RWPE1 (cell line): ENCODE results near the gene RBP3.

Experiments
- CTCF ChIA-PET: fragments of 350-600 bp; sonication (Branson Sonifier 250); formaldehyde crosslinking; extraction: SDS; loops from one replicate; lab custom pipeline; 2021; lab: Yijun Ruan, JAX
- POLR2A ChIA-PET: fragments of 400-600 bp; formaldehyde crosslinking; extraction: SDS; loops from one replicate; lab custom pipeline; 2020; ENCODE audit warnings: antibody characterized with exemption; ENCODE audit not compliant: low non-redundant PET; lab: Yijun Ruan, JAX
- DNase-seq: peaks from one replicate; pipeline ENCODE4 v3.0.0; 2012; ENCODE audit warnings: low spot score
- H3K27ac ChIP-seq: fragments of 450-650 bp; 2 replicates; pipeline ENCODE4 v1.5.1; 2017
- CTCF ChIP-seq: fragments of 450-650 bp; conservative IDR thresholded peaks from 2 replicates; pipeline ENCODE4 v1.5.1; 2017; ENCODE audit warnings: low read depth, mild to moderate bottlenecking

RBP3 gene

GRCh38 chr10:47303866-47304265, 44.3 kb upstream of the RBP3 start:
- no peak for TF ChIP-seq CTCF
- ChIA-PET CTCF (interaction anchor here (1.0 kb wide), 2 partner anchors 8 to 279 kb away, joined by 4 to 9 read pairs; no protein-coding TSS in a partner anchor), POLR2A (no interaction called here)
- no peak overlapping the region for H3K27ac ChIP-seq
- no peak for DNase-seq

GRCh38 chr10:47305566-47305965, 42.6 kb upstream of the RBP3 start:
- no peak overlapping the region for H3K27ac ChIP-seq
- POLR2A ChIA-PET, result no interaction called here
- CTCF ChIA-PET, result no interaction called here
- TF ChIP-seq CTCF, result no peak
- no peak for DNase-seq

- no peak overlapping the region for H3K27ac ChIP-seq
- no peak for TF ChIP-seq CTCF
- no peak for DNase-seq
- ChIA-PET CTCF (no interaction called here), POLR2A (no interaction called here)
Measured at GRCh38 chr10:47306387-47307210, 41.6 kb upstream of the RBP3 start.

- no peak overlapping the region for H3K27ac ChIP-seq
- no peak for DNase-seq
- POLR2A ChIA-PET, result no interaction called here
- CTCF ChIA-PET, result interaction anchor here (0.6 kb wide), 1 partner anchor 55 kb away, joined by 3 read pairs; no protein-coding TSS in a partner anchor
- no peak for TF ChIP-seq CTCF
Measured at GRCh38 chr10:47307381-47307780, 40.8 kb upstream of the RBP3 start.

- no peak for DNase-seq
- ChIA-PET POLR2A (no interaction called here), CTCF (interaction anchor here (1.0 kb wide), 1 partner anchor 284 kb away, joined by 4 read pairs; no protein-coding TSS in a partner anchor)
- no peak for TF ChIP-seq CTCF
- H3K27ac ChIP-seq, result no peak overlapping the region
Measured at GRCh38 chr10:47308775-47309174, 39.4 kb upstream of the RBP3 start.

- no peak for DNase-seq
- CTCF ChIA-PET, result interaction anchor here (1.0 kb wide), 1 partner anchor 285 kb away, joined by 4 read pairs; no protein-coding TSS in a partner anchor
- POLR2A ChIA-PET, result no interaction called here
Measured at GRCh38 chr10:47309408-47310089, 38.6 kb upstream of the RBP3 start.

More at GRCh38 chr10:47309408-47310089, 38.6 kb upstream of the RBP3 start:
- H3K27ac ChIP-seq, result no peak overlapping the region
- TF ChIP-seq CTCF, result 0 out of 2 replicates have a peak, but pooled peaks have one; percentile 9
